ENCODE results near the gene ACER1. TPM values are rescaled to one million over a fixed set of nuclear protein-coding genes. Genes with fewer than 3 reads are reported as not detected.
"Not testable (repeated sequence)": the region's sequence is repeated elsewhere in the genome, so short reads cannot be mapped to it uniquely, and the experiment has no call there.

The ACER1 gene
- total and polyA plus RNA-seq, 4 donors: 0.11 TPM; not detected in 2

GRCh38 chr19:6340493-6341201, 7.2 kb upstream of the ACER1 start:
- peak in 2 of 6 donors; percentile 20 to 46 for DNase-seq (ENCODE audit: low read depth in 4 of 6, low spot score in 6 of 6)
- H3K27me3 ChIP-seq (ENCODE audit: control insufficient read depth, insufficient read depth, low read length): no peaks in the 10 kb centered on the region

GRCh38 chr19:6334490-6335285, 1.3 kb upstream of the ACER1 start:
- no peaks in the 10 kb centered on the region for H3K4me1 ChIP-seq (ENCODE audit: control insufficient read depth, insufficient read depth, low read length)
- 78% methylated on average over 4 of the region's 6 CpGs for WGBS (ENCODE audit: insufficient coverage)

More at GRCh38 chr19:6340493-6341201, 7.2 kb upstream of the ACER1 start:
- Histone ChIP-seq H3K9me3 (ENCODE audit: control insufficient read depth, insufficient read depth, low read length) (no peaks in the 10 kb centered on the region), H3K36me3 (ENCODE audit: control insufficient read depth, insufficient read depth, low read length) (no peaks in the 10 kb centered on the region), H3K4me3 (ENCODE audit: low read depth, low read length) (no peak overlapping the region), H3K4me1 (ENCODE audit: control insufficient read depth, insufficient read depth, low read length) (peaks cover 5% of the 10 kb centered on the region), H3K27ac (ENCODE audit: low read depth, low read length) (no peak overlapping the region)
- 64% methylated on average over 9 of the region's 14 CpGs for WGBS (ENCODE audit: insufficient coverage)

GRCh38 chr19:6326815-6327214, 6.6 kb downstream of the ACER1 start:
- Histone ChIP-seq H3K36me3 (ENCODE audit: control insufficient read depth, insufficient read depth, low read length) (no peaks in the 10 kb centered on the region), H3K27me3 (ENCODE audit: control insufficient read depth, insufficient read depth, low read length) (no peaks in the 10 kb centered on the region), H3K9me3 (ENCODE audit: control insufficient read depth, insufficient read depth, low read length) (no peaks in the 10 kb centered on the region), H3K27ac (ENCODE audit: low read depth, low read length) (no peak overlapping the region), H3K4me1 (ENCODE audit: control insufficient read depth, insufficient read depth, low read length) (no peaks in the 10 kb centered on the region), H3K4me3 (ENCODE audit: low read depth, low read length) (no peak overlapping the region)
- DNase-seq (ENCODE audit: low read depth in 4 of 6, low spot score in 6 of 6): no peak
- 89% methylated on average over 5 of the region's 5 CpGs for WGBS (ENCODE audit: insufficient coverage)

More at GRCh38 chr19:6334490-6335285, 1.3 kb upstream of the ACER1 start:
- Histone ChIP-seq H3K27ac (ENCODE audit: low read depth, low read length) (no peak overlapping the region), H3K4me3 (ENCODE audit: low read depth, low read length) (no peak overlapping the region), H3K27me3 (ENCODE audit: control insufficient read depth, insufficient read depth, low read length) (no peaks in the 10 kb centered on the region), H3K9me3 (ENCODE audit: control insufficient read depth, insufficient read depth, low read length) (no peaks in the 10 kb centered on the region), H3K36me3 (ENCODE audit: control insufficient read depth, insufficient read depth, low read length) (no peaks in the 10 kb centered on the region)
- DNase-seq (ENCODE audit: low read depth in 4 of 6, low spot score in 6 of 6): no peak

GRCh38 chr19:6325614-6326013, 7.8 kb downstream of the ACER1 start:
- Histone ChIP-seq H3K4me1 (ENCODE audit: control insufficient read depth, insufficient read depth, low read length) (no peaks in the 10 kb centered on the region), H3K4me3 (ENCODE audit: low read depth, low read length) (no peak overlapping the region), H3K36me3 (ENCODE audit: control insufficient read depth, insufficient read depth, low read length) (no peaks in the 10 kb centered on the region), H3K9me3 (ENCODE audit: control insufficient read depth, insufficient read depth, low read length) (no peaks in the 10 kb centered on the region), H3K27ac (ENCODE audit: low read depth, low read length) (no peak overlapping the region), H3K27me3 (ENCODE audit: control insufficient read depth, insufficient read depth, low read length) (no peaks in the 10 kb centered on the region)
- WGBS (ENCODE audit: insufficient coverage): 58% methylated on average over 3 of the region's 4 CpGs
- no peak for DNase-seq (ENCODE audit: low read depth in 4 of 6, low spot score in 6 of 6)

- no peaks in the 10 kb centered on the region for H3K4me1 ChIP-seq (ENCODE audit: control insufficient read depth, insufficient read depth, low read length)
- WGBS (ENCODE audit: insufficient coverage): 71% methylated on average over 4 of the region's 4 CpGs
- H3K27ac ChIP-seq (ENCODE audit: low read depth, low read length): no peak overlapping the region
- no peaks in the 10 kb centered on the region for H3K9me3 ChIP-seq (ENCODE audit: control insufficient read depth, insufficient read depth, low read length)
- H3K36me3 ChIP-seq (ENCODE audit: control insufficient read depth, insufficient read depth, low read length): no peaks in the 10 kb centered on the region
- no peak overlapping the region for H3K4me3 ChIP-seq (ENCODE audit: low read depth, low read length)
- no peak for DNase-seq (ENCODE audit: low read depth in 4 of 6, low spot score in 6 of 6)
- H3K27me3 ChIP-seq (ENCODE audit: control insufficient read depth, insufficient read depth, low read length): no peaks in the 10 kb centered on the region
These were observed 8.7 kb downstream of the ACER1 start for GRCh38 chr19:6324757-6325156.

GRCh38 chr19:6322284-6322683, 11.1 kb downstream of the ACER1 start:
- no peak for DNase-seq (ENCODE audit: low read depth in 4 of 6, low spot score in 6 of 6)
- H3K4me3 ChIP-seq (ENCODE audit: low read depth, low read length): no peak overlapping the region
- no peaks in the 10 kb centered on the region for H3K27me3 ChIP-seq (ENCODE audit: control insufficient read depth, insufficient read depth, low read length)
- no peaks in the 10 kb centered on the region for H3K36me3 ChIP-seq (ENCODE audit: control insufficient read depth, insufficient read depth, low read length)
- H3K4me1 ChIP-seq (ENCODE audit: control insufficient read depth, insufficient read depth, low read length): no peaks in the 10 kb centered on the region
- no peaks in the 10 kb centered on the region for H3K9me3 ChIP-seq (ENCODE audit: control insufficient read depth, insufficient read depth, low read length)
- H3K27ac ChIP-seq (ENCODE audit: low read depth, low read length): no peak overlapping the region
- WGBS (ENCODE audit: insufficient coverage): 13% methylated on average over 1 of the region's 3 CpGs

- H3K36me3 ChIP-seq (ENCODE audit: control insufficient read depth, insufficient read depth, low read length): no peaks in the 10 kb centered on the region
- H3K27ac ChIP-seq (ENCODE audit: low read depth, low read length): no peak overlapping the region
- no peaks in the 10 kb centered on the region for H3K27me3 ChIP-seq (ENCODE audit: control insufficient read depth, insufficient read depth, low read length)
- DNase-seq (ENCODE audit: low read depth in 4 of 6, low spot score in 6 of 6): no peak
- 55% methylated on average over 2 of the region's 4 CpGs for WGBS (ENCODE audit: insufficient coverage)
- H3K4me3 ChIP-seq (ENCODE audit: low read depth, low read length): no peak overlapping the region
- H3K4me1 ChIP-seq (ENCODE audit: control insufficient read depth, insufficient read depth, low read length): no peaks in the 10 kb centered on the region
- H3K9me3 ChIP-seq (ENCODE audit: control insufficient read depth, insufficient read depth, low read length): no peaks in the 10 kb centered on the region
These were observed 14.0 kb downstream of the ACER1 start for GRCh38 chr19:6319376-6319775.

GRCh38 chr19:6318772-6319171, 14.6 kb downstream of the ACER1 start:
- no peak for DNase-seq (ENCODE audit: low read depth in 4 of 6, low spot score in 6 of 6)
- no peaks in the 10 kb centered on the region for H3K36me3 ChIP-seq (ENCODE audit: control insufficient read depth, insufficient read depth, low read length)
- no peaks in the 10 kb centered on the region for H3K9me3 ChIP-seq (ENCODE audit: control insufficient read depth, insufficient read depth, low read length)
- no peak overlapping the region for H3K4me3 ChIP-seq (ENCODE audit: low read depth, low read length)
- H3K4me1 ChIP-seq (ENCODE audit: control insufficient read depth, insufficient read depth, low read length): no peaks in the 10 kb centered on the region
- no peak overlapping the region for H3K27ac ChIP-seq (ENCODE audit: low read depth, low read length)
- H3K27me3 ChIP-seq (ENCODE audit: control insufficient read depth, insufficient read depth, low read length): no peaks in the 10 kb centered on the region
- 93% methylated on average over 3 of the region's 5 CpGs for WGBS (ENCODE audit: insufficient coverage)

- WGBS (ENCODE audit: insufficient coverage): 86% methylated on average over 5 of the region's 5 CpGs
- H3K36me3 ChIP-seq (ENCODE audit: control insufficient read depth, insufficient read depth, low read length); H3K27me3 ChIP-seq (ENCODE audit: control insufficient read depth, insufficient read depth, low read length); H3K27ac ChIP-seq (ENCODE audit: low read depth, low read length); H3K4me1 ChIP-seq (ENCODE audit: control insufficient read depth, insufficient read depth, low read length); DNase-seq (ENCODE audit: low read depth in 4 of 6, low spot score in 6 of 6); H3K9me3 ChIP-seq (ENCODE audit: control insufficient read depth, insufficient read depth, low read length); H3K4me3 ChIP-seq (ENCODE audit: low read depth, low read length): not testable (repeated sequence)
These were observed 17.8 kb downstream of the ACER1 start for GRCh38 chr19:6315646-6316045.

All from spinal cord (tissue), 10 donors.